HG03460 (cell line): ENCODE data around the gene PCMT1.
"Not testable (repeated sequence)": the region's sequence is repeated elsewhere in the genome, so short reads cannot be mapped to it uniquely, and the experiment has no call there.

Experiments used
- ATAC-seq: cut with Tn5 transposase; IDR thresholded peaks from one replicate; pipeline ENCODE4 v1.9.1; 2021; ENCODE audit not compliant: unreplicated experiment

PCMT1 gene

DNA sequence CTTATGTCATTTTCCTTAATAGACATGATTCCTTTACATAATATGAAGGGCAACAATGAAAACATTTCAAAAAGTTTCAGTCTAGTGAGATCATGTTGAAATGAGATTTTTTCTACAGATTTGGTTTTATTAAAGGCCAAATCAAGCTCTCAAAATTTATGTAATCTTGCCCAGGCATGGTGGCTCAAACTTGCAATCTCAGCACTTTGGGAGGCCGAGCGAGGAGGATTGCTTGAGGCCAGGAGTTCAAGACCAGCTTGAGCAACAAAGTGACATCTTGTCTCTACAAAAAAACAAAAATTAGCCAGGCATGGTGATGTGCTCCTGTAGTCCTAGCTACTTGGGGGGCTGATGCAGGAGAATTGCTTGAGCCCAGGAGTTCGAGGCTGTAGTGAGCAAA is 63.8 kb downstream of the PCMT1 start:
- ATAC-seq, result no peak

GRCh38 chr6:149815788-149816187 is 66.2 kb downstream of the PCMT1 start:
- no peak for ATAC-seq

- ATAC-seq, result no peak
Measured at GRCh38 chr6:149820506-149820905, 71.0 kb downstream of the PCMT1 start.

GRCh38 chr6:149821492-149821891 is 72.0 kb downstream of the PCMT1 start:
- no peak for ATAC-seq

DNA sequence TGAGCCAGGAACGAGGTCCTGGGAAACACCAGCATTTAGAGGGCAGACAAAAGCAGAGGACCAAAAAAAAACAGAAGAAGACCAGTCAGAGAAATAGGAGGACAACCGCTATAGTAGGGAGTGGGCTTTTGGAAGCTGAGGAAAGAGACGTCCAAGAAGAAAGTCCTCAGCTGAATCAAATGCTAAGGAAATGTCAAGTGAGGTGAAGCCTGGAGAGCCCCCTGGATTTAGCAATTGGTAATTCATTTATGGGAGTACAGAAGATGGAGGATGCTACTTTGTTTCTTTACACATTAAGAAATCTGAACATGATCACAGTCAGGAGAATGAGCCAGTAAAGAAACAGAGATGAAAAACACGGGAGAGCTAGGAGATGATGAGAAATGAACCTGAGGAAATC is 73.5 kb downstream of the PCMT1 start:
- no peak for ATAC-seq

DNA sequence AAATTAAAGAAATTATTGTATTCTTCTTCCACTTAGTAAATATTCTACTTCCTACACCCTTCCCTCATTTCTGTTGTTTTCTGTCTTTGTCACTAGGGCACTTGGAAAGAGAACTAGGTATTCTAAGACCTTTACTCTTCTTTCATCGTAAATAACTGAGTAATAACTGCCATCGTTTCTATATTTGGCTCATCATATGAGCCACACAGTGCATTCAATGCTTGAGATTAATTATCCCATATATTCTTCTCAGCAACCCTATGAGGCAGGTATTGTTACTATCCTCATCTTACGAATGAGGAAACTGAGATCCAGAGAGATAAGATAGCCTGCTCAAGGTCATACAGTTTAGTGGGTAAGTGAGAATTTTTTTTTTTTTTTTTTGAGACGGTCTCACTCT is 75.8 kb downstream of the PCMT1 start:
- ATAC-seq, result no peak

DNA sequence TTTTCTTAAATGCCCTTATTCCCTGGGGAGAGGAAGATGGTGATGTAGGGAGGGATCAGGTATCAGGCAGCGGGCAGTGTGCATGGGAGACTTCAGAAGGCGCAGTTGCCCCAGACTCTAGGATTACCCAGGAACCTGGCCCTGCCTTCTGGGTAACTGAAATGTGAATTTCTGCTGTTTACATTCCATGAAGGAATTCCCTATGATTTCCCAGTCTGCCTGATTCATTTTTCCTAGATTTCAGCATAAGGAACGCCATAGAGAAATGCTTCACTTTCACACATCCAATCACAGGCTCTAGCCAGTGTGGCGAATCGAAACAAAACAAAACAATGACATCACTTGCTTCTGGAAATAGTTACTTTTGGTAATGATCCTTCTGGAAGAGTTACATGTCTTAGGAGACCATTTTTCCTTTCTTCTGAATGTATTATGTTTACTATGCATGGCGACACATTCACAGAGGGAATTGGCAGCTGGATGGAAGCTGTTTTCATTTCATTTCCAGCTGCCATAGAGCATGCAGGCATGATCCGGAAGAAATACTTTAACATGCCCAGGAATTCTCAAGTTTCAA is 81.3 kb downstream of the PCMT1 start:
- no peak for ATAC-seq

GRCh38 chr6:149831308-149831820 is 81.8 kb downstream of the PCMT1 start:
- no peak for ATAC-seq

DNA sequence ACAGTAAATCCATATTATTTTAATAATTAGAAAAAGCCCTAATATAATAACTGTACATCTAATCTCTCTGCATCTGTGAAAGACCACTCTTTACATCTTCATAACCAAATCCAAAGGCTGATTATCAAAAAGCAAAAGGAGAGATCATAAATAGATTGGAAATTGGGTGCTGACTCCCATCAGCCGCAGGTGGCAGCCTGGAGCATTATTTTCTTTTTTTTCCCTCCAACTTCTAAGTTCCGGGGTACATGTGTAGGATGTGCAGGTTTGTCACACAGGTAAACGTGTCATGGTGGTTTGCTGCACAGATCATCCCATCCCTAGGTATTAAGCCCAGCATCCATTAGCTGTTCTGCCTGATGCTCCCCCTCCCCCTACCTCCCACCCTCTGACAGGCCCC is 84.1 kb downstream of the PCMT1 start:
- no peak for ATAC-seq

- no peak for ATAC-seq
Measured at GRCh38 chr6:149834513-149835481, 85.3 kb downstream of the PCMT1 start.

DNA sequence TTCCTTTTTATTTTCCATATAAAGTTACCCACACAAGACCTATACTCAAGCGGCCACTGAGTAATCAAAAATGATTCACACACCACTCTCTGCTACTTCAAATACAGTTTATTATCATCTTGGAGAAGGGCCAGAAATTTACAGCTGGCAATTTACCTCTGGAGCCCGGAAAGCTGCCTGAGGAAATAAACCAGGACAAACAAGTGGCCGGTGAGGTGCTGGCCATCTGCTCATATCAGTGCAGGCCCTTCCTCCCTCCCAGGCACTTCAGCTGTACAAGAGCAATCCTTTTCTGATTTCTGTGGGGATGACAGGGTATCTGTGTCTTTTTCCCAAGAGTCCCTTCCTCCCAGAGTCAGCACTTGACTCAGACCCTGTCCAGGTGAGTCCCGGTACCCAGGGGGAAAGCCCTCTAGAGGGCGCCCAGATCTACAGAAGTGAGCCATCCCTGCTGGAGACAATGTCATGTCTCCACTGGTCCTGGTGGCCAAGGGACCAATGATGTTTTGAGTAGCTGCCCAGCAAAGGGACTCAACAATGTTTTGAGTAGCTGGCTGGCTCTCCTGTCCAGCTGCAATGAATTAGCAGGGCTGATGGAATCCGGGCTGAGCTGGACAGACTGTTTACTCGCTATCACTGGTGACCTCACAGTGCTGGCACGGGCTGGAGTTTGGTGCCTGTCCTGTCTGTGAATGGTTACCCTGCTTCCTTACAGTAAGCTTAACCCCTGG is 91.0 kb downstream of the PCMT1 start:
- no peak for ATAC-seq

DNA sequence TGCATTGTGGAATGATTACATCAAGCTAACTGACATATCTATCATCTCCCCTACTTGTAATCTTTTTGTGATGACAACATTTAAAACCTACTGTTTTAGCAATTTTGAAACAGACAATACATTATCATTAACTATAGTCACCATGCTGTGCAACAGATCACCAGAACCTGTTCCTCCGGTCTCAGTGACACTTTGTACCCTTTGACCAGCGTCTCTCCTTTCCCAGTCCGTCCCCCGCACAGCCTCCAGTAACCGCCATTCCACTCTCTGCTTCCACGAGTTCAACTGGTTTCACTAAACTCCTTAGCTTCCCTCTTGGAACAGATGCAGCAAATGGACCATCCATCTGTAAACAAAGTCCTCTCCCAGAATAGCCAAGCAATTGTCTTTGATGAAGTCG is 92.8 kb downstream of the PCMT1 start:
- no peak for ATAC-seq

GRCh38 chr6:149843051-149843633 is 93.6 kb downstream of the PCMT1 start:
- no peak for ATAC-seq

- not testable (repeated sequence) for ATAC-seq
Measured at GRCh38 chr6:149844036-149844435, 94.5 kb downstream of the PCMT1 start.

GRCh38 chr6:149844480-149844879 is 94.9 kb downstream of the PCMT1 start:
- no peak for ATAC-seq

GRCh38 chr6:149845549-149845948 is 96.0 kb downstream of the PCMT1 start:
- no peak for ATAC-seq

DNA sequence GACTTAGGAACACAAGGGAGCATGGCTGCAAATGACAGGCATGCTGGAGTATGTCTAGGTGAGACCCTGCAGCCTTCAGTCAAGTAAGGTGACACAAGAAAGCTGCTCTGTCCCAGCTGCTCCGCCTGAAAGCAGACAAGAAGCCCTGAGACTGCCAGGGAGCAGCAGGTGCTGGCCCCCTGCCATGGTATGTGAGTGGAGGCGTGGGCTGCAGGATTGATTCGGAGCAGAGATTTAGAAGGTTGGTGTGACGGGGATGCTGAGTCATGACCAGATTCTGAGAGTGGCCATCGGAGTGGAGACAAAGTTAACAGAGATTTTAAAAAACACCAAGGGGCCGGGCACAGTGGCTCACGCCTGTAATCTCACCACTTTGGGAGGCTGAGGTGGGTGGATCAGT is 96.8 kb downstream of the PCMT1 start:
- ATAC-seq, result no peak

DNA sequence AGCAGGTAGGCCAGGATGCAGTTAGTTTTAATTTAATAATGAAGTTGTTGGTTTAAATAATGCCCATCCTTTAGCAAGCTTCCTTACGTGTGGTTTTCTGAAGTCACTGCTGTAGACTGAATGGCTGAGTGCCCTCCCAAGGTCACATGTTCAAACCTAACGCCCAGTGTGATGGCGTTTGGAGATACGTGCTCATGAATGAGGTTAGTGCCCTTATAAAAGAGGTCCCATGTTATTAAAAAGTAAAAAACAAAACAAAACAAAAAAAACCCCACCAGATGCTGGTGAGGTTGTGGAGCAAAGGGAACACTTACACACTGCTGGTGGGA is 98.4 kb downstream of the PCMT1 start:
- no peak for ATAC-seq

DNA sequence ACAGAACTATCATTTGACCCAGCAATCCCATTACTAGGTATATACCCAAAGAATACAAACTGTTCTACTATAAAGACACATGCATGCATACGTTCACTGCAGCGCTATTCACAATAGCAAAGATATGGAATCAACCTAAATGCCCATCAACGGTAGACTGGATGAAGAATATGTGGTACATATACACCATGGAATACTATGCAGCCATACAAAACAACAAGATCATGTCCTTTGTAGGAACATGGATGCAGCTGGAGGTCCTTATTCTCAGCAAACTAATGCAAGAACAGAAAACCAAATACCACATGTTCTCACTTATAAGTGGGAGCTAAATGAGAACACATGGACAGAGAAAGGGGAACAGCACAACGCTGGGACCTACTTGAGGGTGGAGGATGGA is 98.8 kb downstream of the PCMT1 start:
- not testable (repeated sequence) for ATAC-seq

DNA sequence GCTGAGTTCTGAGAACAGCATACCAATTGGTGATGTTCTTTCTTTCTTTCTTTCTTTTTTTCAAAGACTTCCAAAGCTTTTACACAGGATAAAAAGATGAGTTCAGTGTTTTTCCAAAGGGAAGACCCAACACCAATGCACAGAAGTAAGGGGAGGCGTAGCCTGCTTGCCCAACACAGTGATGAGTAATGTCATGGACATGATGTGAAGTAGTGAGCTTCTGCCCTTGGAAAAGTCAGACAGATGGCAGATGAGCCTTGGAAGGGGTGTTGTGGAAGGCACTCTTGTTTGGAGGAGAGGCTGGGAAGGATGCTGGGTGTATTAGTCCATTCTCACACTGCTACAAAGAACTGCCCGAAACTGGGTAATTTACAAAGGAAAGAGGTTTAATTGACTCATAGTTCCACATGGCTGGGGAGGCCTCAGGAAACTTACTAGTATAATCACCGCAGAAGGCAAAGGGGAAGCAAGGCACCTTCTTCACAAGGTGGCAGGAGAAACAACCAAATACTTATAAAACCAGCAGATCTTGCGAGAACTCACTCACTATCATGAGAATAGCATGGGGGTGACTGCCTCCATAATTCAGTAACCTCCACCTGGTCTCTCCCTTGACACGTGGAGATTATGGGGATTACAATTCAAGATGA is 102.0 kb downstream of the PCMT1 start:
- no peak for ATAC-seq

- no peak for ATAC-seq
Measured at GRCh38 chr6:149852180-149852579, 102.6 kb downstream of the PCMT1 start.
